Stimulated activated CD8-positive, alpha-beta memory T cell treated with anti-CD3 and anti-CD28 coated beads, Interleukin-15, amount 100 ng/mL, for 1 hour (primary cell): ENCODE data around the gene ALG3.

Experiments used
- DNase-seq: peaks from one replicate; pipeline ENCODE4 v3.0.0-alpha.2; 2020; ENCODE audit warnings: low read depth

Gene ALG3

GRCh38 chr3:184193991-184194539 is 54.7 kb downstream of the ALG3 start:
- no peak for DNase-seq

GRCh38 chr3:184192889-184193288 is 55.9 kb downstream of the ALG3 start:
- DNase-seq = no peak
